IPS-18a (cell line): Measurements from ENCODE around the gene FES.

Experiments used
- H3K27ac ChIP-seq: one replicate; pipeline ENCODE4 v1.5.1; 2013; ENCODE audit warnings: low read length
- H3K27me3 ChIP-seq: one replicate; pipeline ENCODE4 v1.6.1; 2013; ENCODE audit warnings: mild to moderate bottlenecking, low read length; ENCODE audit not compliant: control insufficient read depth, insufficient read depth
- H3K36me3 ChIP-seq: one replicate; pipeline ENCODE4 v1.6.1; 2013; ENCODE audit warnings: low read depth, low read length; ENCODE audit not compliant: control insufficient read depth
- H3K4me1 ChIP-seq: one replicate; pipeline ENCODE4 v1.6.1; 2013; ENCODE audit warnings: low read depth, low read length; ENCODE audit not compliant: control insufficient read depth
- H3K4me3 ChIP-seq: one replicate; pipeline ENCODE4 v1.5.1; 2013; ENCODE audit warnings: low read length
- H3K9ac ChIP-seq: one replicate; pipeline ENCODE4 v1.6.1; 2013; ENCODE audit warnings: mild to moderate bottlenecking, low read length, moderate library complexity
- H3K9me3 ChIP-seq: one replicate; pipeline ENCODE4 v1.6.1; 2013; ENCODE audit warnings: low read depth, low read length; ENCODE audit not compliant: control insufficient read depth

Gene FES

GRCh38 chr15:90883976-90884718, at the start of gene FES:
Gene FES, plus strand, starts transcription at chr15:90884504. Its CDS starts 542 bp downstream, at chr15:90885046.
- Histone ChIP-seq H3K9me3 (no peaks in the 10 kb centered on the region), H3K27me3 (no peaks in the 10 kb centered on the region), H3K9ac (peak within 1 kb of the TSS; percentile 54), H3K36me3 (peaks cover 7% of the 10 kb centered on the region), H3K4me1 (peaks cover 7% of the 10 kb centered on the region), H3K27ac (no peak within 1 kb of the TSS), H3K4me3 (peak within 1 kb of the TSS; percentile 48)

DNA sequence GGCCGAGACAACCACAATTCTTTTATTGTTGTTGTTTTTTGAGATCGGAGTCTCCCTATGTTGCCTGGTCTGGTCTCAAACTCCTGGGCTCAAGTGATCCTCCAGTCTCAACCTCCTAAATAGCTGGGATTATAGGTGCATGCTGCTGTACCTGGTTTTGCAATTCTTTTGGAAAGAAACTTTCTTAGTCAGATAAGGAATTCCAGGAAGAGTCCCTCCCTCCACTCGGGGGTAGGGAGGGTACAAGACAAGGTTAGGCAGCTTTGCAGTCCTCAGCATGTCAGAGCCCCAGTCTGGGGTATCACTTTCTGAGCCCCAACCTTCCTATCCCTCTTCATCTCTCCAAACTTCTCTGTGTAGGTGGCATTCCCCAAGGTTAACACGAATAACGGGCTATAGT, 49.7 kb upstream of the FES start:
- no peaks in the 10 kb centered on the region for H3K9me3 ChIP-seq
- H3K4me1 ChIP-seq, result peaks cover 13% of the 10 kb centered on the region
- no peak overlapping the region for H3K9ac ChIP-seq
- no peak overlapping the region for H3K4me3 ChIP-seq
- no peak overlapping the region for H3K27ac ChIP-seq
- H3K27me3 ChIP-seq, result no peaks in the 10 kb centered on the region
- no peaks in the 10 kb centered on the region for H3K36me3 ChIP-seq

- Histone ChIP-seq H3K4me3 (no peak overlapping the region), H3K4me1 (peaks cover 22% of the 10 kb centered on the region), H3K27ac (no peak overlapping the region), H3K9ac (no peak overlapping the region), H3K27me3 (no peaks in the 10 kb centered on the region), H3K9me3 (no peaks in the 10 kb centered on the region), H3K36me3 (no peaks in the 10 kb centered on the region)
Observed at GRCh38 chr15:90836296-90836871, 47.9 kb upstream of the FES start.

GRCh38 chr15:90837094-90837493, 47.2 kb upstream of the FES start:
- H3K4me3 ChIP-seq, result no peak overlapping the region
- H3K9me3 ChIP-seq, result no peaks in the 10 kb centered on the region
- no peak overlapping the region for H3K9ac ChIP-seq
- peaks cover 22% of the 10 kb centered on the region for H3K4me1 ChIP-seq
- H3K27me3 ChIP-seq, result no peaks in the 10 kb centered on the region
- H3K27ac ChIP-seq, result no peak overlapping the region
- no peaks in the 10 kb centered on the region for H3K36me3 ChIP-seq

DNA sequence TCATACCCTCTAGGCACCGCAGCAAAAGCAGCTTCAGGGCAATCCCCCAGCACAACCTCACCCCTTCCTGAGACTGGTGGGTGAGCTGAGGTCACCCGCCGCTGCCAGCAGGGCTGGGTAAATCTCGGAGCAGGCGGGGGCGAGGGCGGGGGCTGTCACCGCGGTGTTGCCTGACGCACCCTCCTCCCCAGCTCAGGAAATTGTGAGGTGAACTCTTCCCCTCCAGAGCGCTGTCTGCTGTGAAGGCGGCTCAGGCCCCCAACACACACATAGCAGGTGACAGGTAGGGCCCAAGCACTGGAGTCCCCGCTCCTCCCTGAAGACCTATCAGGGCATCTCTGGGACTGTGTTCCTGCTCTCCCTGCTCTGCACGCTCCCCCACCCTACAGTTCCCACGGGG, 46.2 kb upstream of the FES start:
- Histone ChIP-seq H3K27me3 (no peaks in the 10 kb centered on the region), H3K4me1 (peaks cover 22% of the 10 kb centered on the region), H3K9me3 (no peaks in the 10 kb centered on the region), H3K4me3 (no peak overlapping the region), H3K27ac (no peak overlapping the region), H3K9ac (no peak overlapping the region), H3K36me3 (no peaks in the 10 kb centered on the region)

- Histone ChIP-seq H3K27me3 (no peaks in the 10 kb centered on the region), H3K4me1 (peaks cover 22% of the 10 kb centered on the region), H3K27ac (no peak overlapping the region), H3K9me3 (no peaks in the 10 kb centered on the region), H3K4me3 (no peak overlapping the region), H3K9ac (no peak overlapping the region), H3K36me3 (no peaks in the 10 kb centered on the region)
Observed at GRCh38 chr15:90838544-90838943, 45.8 kb upstream of the FES start.

DNA sequence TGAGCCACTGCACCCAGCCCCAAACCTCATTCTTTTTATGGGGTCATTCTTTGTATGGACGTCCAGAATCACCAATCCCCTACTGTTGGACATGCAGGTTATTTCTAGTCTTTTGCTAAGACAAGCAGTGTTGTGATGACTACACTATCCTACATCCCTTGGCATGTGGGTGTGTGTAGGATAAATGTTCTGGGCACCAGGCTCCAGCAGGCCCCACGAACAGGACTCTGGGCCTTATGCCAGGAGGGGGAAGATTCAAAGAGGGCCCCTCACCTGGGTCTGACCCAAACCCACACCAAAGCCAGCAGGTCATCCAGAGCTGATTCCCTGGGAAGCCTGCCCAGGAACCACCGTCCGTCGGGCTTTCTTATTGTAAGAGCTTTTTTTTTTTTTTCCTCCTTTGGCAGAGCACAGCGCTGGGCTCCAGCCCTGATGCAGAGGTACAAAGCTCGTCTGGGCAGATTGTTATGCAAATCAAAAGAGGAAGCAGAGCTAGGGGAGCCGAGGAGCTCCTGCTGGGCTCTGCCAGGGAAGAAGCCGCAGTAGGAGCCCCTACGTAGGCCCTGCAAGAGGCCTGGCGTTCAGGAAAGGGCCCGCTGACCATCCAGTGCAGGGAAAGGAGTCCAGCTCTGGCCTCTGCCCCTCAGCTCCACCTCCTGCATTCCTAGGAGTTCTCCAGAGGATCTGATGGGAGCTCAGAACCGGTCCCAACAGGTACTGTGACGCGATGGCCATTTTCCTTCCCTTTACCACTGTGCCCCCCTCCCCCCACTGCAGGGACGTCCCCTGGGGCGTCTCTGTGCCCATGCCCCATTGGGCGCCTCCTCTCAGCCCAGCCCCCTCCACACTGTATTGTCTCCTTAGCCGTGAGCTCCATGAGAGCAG, 44.9 kb upstream of the FES start:
- Histone ChIP-seq H3K36me3 (no peaks in the 10 kb centered on the region), H3K27ac (peak overlapping the region; percentile 18), H3K9ac (peak overlapping the region; percentile 18), H3K4me3 (no peak overlapping the region), H3K4me1 (peaks cover 22% of the 10 kb centered on the region), H3K27me3 (no peaks in the 10 kb centered on the region), H3K9me3 (no peaks in the 10 kb centered on the region)

DNA sequence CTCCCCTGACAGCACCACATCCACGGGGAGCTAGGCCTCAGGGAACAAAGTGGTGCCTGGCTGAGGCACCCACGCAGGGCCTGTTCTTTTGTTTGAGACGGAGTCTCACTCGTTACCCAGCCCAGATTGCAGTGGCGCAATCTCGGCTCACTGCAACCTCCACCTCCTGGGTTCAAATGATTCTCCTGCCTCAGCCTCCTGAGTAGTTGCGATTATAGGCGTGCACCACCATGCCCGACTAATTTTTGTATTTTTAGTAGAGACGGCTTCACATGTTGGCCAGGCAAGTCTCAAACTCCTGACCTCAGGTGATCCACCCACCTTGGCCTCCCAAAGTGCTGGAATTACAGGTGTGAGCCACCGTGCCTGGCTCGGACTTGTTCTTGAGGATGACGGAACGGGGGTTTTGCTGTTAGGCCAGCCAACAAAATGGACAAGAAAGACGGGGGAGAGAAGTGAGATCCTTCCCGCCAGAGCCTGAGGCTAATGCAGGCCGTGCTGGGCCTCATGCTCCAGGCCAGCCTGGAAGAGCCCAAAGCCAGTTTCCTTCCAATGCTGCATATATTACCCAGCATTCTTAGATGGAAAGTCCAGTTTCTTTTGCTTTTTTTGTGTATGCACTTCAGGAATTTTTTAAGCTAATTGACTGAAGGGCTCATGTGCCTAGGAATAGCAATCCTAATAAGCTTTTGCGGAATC, 44.0 kb upstream of the FES start:
- H3K27me3 ChIP-seq, result no peaks in the 10 kb centered on the region
- no peaks in the 10 kb centered on the region for H3K36me3 ChIP-seq
- no peak overlapping the region for H3K27ac ChIP-seq
- no peak overlapping the region for H3K4me3 ChIP-seq
- H3K4me1 ChIP-seq, result peaks cover 22% of the 10 kb centered on the region
- H3K9ac ChIP-seq, result no peak overlapping the region
- no peaks in the 10 kb centered on the region for H3K9me3 ChIP-seq

DNA sequence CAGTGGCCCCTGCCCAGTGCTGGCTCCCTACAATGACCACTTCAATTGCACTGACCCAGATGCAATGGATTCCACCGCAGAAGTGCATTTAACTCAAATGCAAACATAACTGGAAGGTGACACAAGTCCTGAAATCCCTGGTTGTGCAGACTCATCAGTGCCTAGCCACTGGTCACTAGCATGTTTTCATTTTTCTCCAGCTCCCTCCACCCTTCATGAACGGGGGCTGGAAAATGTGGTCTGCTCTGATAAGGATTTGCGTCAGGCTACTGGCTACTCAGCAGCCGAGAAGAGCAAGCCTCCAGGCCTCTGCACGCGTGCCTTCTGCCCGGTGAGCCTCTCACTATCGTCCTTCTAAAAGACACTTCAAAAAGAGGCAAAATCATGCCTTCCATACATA, 43.4 kb upstream of the FES start:
- H3K9me3 ChIP-seq, result no peaks in the 10 kb centered on the region
- H3K27me3 ChIP-seq, result no peaks in the 10 kb centered on the region

DNA sequence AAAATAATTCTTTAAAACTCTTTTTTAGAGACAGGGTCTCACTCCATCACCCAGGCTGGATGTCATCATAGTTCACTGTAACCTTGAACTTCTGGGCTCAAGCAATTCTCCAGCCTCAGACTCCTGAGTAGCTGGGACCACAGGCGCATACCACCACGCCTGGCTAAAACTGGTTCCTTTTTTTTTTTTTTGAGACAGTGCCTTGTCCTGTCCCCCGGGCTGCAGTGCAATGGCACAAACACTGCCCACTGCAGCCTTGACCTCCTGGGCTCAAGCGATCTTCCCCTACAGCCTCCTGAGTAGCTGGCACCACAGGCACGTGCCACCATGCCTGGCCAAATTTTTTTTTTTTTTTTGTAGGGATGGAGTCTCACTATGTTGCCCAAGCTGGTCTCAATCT, 39.6 kb upstream of the FES start:
- Histone ChIP-seq H3K9ac (no peak overlapping the region), H3K4me3 (no peak overlapping the region), H3K27me3 (no peaks in the 10 kb centered on the region), H3K27ac (no peak overlapping the region), H3K4me1 (peaks cover 8% of the 10 kb centered on the region), H3K36me3 (no peaks in the 10 kb centered on the region), H3K9me3 (no peaks in the 10 kb centered on the region)

More for the DNA sequence above, 43.4 kb upstream of the FES start:
- H3K27ac ChIP-seq, result no peak overlapping the region
- no peak overlapping the region for H3K4me3 ChIP-seq
- no peak overlapping the region for H3K9ac ChIP-seq
- H3K36me3 ChIP-seq, result no peaks in the 10 kb centered on the region
- H3K4me1 ChIP-seq, result peaks cover 22% of the 10 kb centered on the region
